ENCODE data around the gene CCDC28B. TPM values are rescaled to one million over a fixed set of nuclear protein-coding genes. Genes with fewer than 3 reads are reported as not detected.
A peak's percentile ranks its signal among the peaks of the same experiment; 100 is the strongest.

The CCDC28B gene
- total and polyA plus RNA-seq, 2 of the 13 experiments (the other 11 are each of a cell fraction or from before 2014, with no cell fraction given): 2.6 to 3.5 TPM

DNA sequence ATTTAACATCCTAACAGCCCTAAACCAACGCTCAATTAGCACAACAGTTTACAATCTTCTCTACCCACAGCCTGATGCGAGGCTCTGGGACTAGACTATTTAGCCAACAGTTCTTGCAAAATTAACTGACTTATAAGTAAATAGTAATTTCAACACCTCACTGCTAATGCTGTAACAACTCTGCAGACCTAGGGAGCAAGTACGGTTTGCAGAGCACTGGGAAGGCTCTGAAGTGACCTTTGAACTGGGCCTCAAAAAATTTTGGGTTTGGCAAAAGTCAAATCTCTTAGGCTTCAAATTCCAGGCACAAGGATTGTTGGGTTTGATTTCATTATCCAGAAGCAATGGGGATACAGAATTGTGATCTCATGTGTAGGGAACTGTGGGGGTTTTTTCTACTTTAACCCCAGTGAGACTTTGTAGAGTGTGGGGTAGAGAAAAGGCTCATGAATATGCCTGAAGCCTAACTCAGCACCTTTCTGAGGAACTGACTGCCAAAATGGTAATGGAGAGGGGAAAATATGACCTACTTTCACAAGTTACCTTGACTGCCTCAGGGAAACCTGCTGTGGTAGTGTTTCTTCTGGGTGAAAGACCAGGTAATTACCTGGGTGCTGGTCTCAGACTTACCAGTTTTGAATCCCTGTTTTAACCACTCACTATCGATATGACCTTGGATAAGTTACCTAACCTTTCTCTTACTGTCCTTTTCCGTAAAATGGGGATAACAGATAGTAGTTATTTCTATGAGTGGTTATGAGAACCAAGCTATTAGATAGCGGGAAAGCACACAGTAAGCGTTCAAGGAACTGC, 21.8 kb upstream of the CCDC28B start (continued):
- TF ChIP-seq, protein P1, sequence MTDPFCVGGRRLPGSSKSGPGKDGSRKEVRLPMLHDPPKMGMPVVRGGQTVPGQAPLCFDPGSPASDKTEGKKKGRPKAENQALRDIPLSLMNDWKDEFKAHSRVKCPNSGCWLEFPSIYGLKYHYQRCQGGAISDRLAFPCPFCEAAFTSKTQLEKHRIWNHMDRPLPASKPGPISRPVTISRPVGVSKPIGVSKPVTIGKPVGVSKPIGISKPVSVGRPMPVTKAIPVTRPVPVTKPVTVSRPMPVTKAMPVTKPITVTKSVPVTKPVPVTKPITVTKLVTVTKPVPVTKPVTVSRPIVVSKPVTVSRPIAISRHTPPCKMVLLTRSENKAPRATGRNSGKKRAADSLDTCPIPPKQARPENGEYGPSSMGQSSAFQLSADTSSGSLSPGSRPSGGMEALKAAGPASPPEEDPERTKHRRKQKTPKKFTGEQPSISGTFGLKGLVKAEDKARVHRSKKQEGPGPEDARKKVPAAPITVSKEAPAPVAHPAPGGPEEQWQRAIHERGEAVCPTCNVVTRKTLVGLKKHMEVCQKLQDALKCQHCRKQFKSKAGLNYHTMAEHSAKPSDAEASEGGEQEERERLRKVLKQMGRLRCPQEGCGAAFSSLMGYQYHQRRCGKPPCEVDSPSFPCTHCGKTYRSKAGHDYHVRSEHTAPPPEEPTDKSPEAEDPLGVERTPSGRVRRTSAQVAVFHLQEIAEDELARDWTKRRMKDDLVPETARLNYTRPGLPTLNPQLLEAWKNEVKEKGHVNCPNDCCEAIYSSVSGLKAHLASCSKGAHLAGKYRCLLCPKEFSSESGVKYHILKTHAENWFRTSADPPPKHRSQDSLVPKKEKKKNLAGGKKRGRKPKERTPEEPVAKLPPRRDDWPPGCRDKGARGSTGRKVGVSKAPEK (CRISPR knock-in tag; IDR thresholded peaks at IDR 0.05; ENCODE audit: borderline replicate concordance): no peak
- TF ChIP-seq, protein P2, sequence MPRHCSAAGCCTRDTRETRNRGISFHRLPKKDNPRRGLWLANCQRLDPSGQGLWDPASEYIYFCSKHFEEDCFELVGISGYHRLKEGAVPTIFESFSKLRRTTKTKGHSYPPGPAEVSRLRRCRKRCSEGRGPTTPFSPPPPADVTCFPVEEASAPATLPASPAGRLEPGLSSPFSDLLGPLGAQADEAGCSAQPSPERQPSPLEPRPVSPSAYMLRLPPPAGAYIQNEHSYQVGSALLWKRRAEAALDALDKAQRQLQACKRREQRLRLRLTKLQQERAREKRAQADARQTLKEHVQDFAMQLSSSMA (CRISPR knock-in tag; IDR thresholded peaks at IDR 0.05): no peak
- TF ChIP-seq, protein P3, sequence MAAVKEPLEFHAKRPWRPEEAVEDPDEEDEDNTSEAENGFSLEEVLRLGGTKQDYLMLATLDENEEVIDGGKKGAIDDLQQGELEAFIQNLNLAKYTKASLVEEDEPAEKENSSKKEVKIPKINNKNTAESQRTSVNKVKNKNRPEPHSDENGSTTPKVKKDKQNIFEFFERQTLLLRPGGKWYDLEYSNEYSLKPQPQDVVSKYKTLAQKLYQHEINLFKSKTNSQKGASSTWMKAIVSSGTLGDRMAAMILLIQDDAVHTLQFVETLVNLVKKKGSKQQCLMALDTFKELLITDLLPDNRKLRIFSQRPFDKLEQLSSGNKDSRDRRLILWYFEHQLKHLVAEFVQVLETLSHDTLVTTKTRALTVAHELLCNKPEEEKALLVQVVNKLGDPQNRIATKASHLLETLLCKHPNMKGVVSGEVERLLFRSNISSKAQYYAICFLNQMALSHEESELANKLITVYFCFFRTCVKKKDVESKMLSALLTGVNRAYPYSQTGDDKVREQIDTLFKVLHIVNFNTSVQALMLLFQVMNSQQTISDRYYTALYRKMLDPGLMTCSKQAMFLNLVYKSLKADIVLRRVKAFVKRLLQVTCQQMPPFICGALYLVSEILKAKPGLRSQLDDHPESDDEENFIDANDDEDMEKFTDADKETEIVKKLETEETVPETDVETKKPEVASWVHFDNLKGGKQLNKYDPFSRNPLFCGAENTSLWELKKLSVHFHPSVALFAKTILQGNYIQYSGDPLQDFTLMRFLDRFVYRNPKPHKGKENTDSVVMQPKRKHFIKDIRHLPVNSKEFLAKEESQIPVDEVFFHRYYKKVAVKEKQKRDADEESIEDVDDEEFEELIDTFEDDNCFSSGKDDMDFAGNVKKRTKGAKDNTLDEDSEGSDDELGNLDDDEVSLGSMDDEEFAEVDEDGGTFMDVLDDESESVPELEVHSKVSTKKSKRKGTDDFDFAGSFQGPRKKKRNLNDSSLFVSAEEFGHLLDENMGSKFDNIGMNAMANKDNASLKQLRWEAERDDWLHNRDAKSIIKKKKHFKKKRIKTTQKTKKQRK (IDR thresholded peaks at IDR 0.05; ENCODE audit: low read length): no peak
- peak; percentile 84; the same call in 1 of the 2 replicates for TF ChIP-seq KLF6 (CRISPR knock-in tag; IDR thresholded peaks at IDR 0.05)
- TF ChIP-seq STAT5B (CRISPR knock-in tag; IDR thresholded peaks at IDR 0.05): no peak
- TF ChIP-seq ZNF720 (CRISPR knock-in tag; IDR thresholded peaks at IDR 0.05): no peak
- TF ChIP-seq TAF15 (IDR thresholded peaks at IDR 0.05; ENCODE audit: low read depth, low read length, poor library complexity, severe bottlenecking): no peak
- TF ChIP-seq ZNF451 (CRISPR knock-in tag; IDR thresholded peaks at IDR 0.05): no peak
- no peak for TF ChIP-seq SRF (IDR thresholded peaks at IDR 0.05; ENCODE audit: low read depth, low read length)
- TF ChIP-seq, protein P4, sequence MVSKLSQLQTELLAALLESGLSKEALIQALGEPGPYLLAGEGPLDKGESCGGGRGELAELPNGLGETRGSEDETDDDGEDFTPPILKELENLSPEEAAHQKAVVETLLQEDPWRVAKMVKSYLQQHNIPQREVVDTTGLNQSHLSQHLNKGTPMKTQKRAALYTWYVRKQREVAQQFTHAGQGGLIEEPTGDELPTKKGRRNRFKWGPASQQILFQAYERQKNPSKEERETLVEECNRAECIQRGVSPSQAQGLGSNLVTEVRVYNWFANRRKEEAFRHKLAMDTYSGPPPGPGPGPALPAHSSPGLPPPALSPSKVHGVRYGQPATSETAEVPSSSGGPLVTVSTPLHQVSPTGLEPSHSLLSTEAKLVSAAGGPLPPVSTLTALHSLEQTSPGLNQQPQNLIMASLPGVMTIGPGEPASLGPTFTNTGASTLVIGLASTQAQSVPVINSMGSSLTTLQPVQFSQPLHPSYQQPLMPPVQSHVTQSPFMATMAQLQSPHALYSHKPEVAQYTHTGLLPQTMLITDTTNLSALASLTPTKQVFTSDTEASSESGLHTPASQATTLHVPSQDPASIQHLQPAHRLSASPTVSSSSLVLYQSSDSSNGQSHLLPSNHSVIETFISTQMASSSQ (IDR thresholded peaks at IDR 0.05; ENCODE audit: low read depth): no peak
- TF ChIP-seq, protein P4 (CRISPR knock-in tag; IDR thresholded peaks at IDR 0.05; ENCODE audit: borderline replicate concordance): no peak
- TF ChIP-seq ZNF235 (CRISPR knock-in tag; IDR thresholded peaks at IDR 0.05; ENCODE audit: borderline replicate concordance): no peak
- no peak for TF ChIP-seq ZNF775 (CRISPR knock-in tag; IDR thresholded peaks at IDR 0.05; ENCODE audit: borderline replicate concordance)
- no peak for TF ChIP-seq JDP2 (CRISPR knock-in tag; IDR thresholded peaks at IDR 0.05; ENCODE audit: borderline replicate concordance)
- no peak for TF ChIP-seq ZNF260 (CRISPR knock-in tag; IDR thresholded peaks at IDR 0.05; ENCODE audit: borderline replicate concordance, low read depth)
- no peak; the same call in 1 of the 2 replicates for TF ChIP-seq TOPORS (CRISPR knock-in tag; IDR thresholded peaks at IDR 0.05)
- no peak for TF ChIP-seq NR2F2 (IDR thresholded peaks at IDR 0.05; ENCODE audit: borderline replicate concordance, low read depth)
- TF ChIP-seq ZNF549 (CRISPR knock-in tag; IDR thresholded peaks at IDR 0.05): no peak
